OCI-LY7 (cell line): ENCODE measurements around the gene PARP2.

Source experiments
- EZH2phosphoT487 ChIP-seq: fragments of 200-600 bp; sonication (generic); IDR thresholded peaks from 2 replicates; pipeline ENCODE4 v1.6.1; 2018; ENCODE audit warnings: low read depth, borderline replicate concordance, mild to moderate bottlenecking, mixed run types, antibody characterized with exemption, low read length, moderate library complexity, mixed read lengths
- TF ChIP-seq, protein P1 (sequence below): fragments of 200-600 bp; sonication (generic); conservative IDR thresholded peaks from 2 replicates; pipeline ENCODE4 v1.5.1; 2014; ENCODE audit warnings: mild to moderate bottlenecking, antibody characterized with exemption, low read length, moderate library complexity, mixed read lengths

DNA sequence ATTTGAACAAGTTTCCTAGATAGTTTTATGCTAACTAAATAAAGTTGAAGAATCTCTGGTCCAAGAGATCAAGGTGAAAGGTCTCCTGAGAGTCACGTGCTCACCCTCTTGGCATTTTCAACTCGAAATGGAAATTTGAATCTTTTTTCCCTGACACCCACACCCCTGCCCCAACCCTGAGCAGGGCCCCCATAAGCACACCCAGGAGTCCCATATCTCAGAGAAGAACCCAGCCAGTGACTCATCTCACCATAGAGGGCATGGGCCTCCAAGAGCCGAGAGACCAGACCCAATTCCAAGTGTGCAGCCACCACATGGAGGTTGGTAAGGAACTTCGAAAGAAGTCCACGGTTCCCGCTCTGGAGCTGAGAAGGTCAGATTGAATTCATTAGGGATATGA is 37.2 kb downstream of the PARP2 start:
- TF ChIP-seq, protein P1, sequence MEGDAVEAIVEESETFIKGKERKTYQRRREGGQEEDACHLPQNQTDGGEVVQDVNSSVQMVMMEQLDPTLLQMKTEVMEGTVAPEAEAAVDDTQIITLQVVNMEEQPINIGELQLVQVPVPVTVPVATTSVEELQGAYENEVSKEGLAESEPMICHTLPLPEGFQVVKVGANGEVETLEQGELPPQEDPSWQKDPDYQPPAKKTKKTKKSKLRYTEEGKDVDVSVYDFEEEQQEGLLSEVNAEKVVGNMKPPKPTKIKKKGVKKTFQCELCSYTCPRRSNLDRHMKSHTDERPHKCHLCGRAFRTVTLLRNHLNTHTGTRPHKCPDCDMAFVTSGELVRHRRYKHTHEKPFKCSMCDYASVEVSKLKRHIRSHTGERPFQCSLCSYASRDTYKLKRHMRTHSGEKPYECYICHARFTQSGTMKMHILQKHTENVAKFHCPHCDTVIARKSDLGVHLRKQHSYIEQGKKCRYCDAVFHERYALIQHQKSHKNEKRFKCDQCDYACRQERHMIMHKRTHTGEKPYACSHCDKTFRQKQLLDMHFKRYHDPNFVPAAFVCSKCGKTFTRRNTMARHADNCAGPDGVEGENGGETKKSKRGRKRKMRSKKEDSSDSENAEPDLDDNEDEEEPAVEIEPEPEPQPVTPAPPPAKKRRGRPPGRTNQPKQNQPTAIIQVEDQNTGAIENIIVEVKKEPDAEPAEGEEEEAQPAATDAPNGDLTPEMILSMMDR, result no peak
- no peak for TF ChIP-seq EZH2phosphoT487
